ENCODE measurements around the gene FAM221B.

Gene FAM221B

GRCh38 chr9:35790025-35790384 is 38.5 kb downstream of the FAM221B start:
- no peak for DNase-seq

GRCh38 chr9:35789541-35789940 is 39.0 kb downstream of the FAM221B start:
- no peak for DNase-seq

- no peak for DNase-seq
Measured at GRCh38 chr9:35783418-35783817, 45.1 kb downstream of the FAM221B start.

- no peak for DNase-seq
Measured at GRCh38 chr9:35781066-35781465, 47.5 kb downstream of the FAM221B start.

GRCh38 chr9:35778496-35778895 is 50.0 kb downstream of the FAM221B start:
- no peak for DNase-seq

GRCh38 chr9:35776018-35776417 is 52.5 kb downstream of the FAM221B start:
- DNase-seq, result no peak

- no peak for DNase-seq
Measured at GRCh38 chr9:35774907-35775635, 53.5 kb downstream of the FAM221B start.

GRCh38 chr9:35771943-35772342 is 56.6 kb downstream of the FAM221B start:
- no peak for DNase-seq

GRCh38 chr9:35771534-35771933 is 57.0 kb downstream of the FAM221B start:
- DNase-seq, result no peak

GRCh38 chr9:35771075-35771433 is 57.5 kb downstream of the FAM221B start:
- DNase-seq, result no peak

- DNase-seq, result no peak
Measured at GRCh38 chr9:35769763-35770162, 58.8 kb downstream of the FAM221B start.

- DNase-seq, result no peak
Measured at GRCh38 chr9:35767458-35767857, 61.1 kb downstream of the FAM221B start.

GRCh38 chr9:35766997-35767396 is 61.5 kb downstream of the FAM221B start:
- DNase-seq, result no peak

Measured in activated effector memory CD4-positive, alpha-beta T cell treated with Interleukin-2 at 50 U/mL for 16 hours (primary cell).